ENCODE results near the gene PTPRU. TPM values are rescaled to one million over a fixed set of nuclear protein-coding genes. Genes with fewer than 3 reads are reported as not detected.
"Not testable (repeated sequence)": the region's sequence is repeated elsewhere in the genome, so short reads cannot be mapped to it uniquely, and the experiment has no call there.

PTPRU gene
- polyA plus RNA-seq, 1 of the 3 experiments (the other 2 are of a cell fraction): 3.5 TPM

- TF ChIP-seq PBX3 (IDR thresholded peaks at IDR 0.05) (no peak), MEF2A (IDR thresholded peaks at IDR 0.05; ENCODE audit: borderline replicate concordance, low read depth) (no peak), SIN3A (IDR thresholded peaks at IDR 0.05; ENCODE audit: borderline replicate concordance, low read depth, low read length) (no peak), JUND (IDR thresholded peaks at IDR 0.05) (no peak)
These were observed 18.1 kb upstream of the PTPRU start (continued) for GRCh38 chr1:29218223-29218622.

- WGBS (ENCODE audit: low lambda C conversion rate): 95% methylated on average over 3 of the region's 3 CpGs
- no peak for DNase-seq
- H3K36me3 ChIP-seq (replicated peaks in 1 of 2; ENCODE audit: control insufficient read depth in 1 of 2, insufficient read depth in 2 of 2, low read length in 1 of 2): peaks cover 3 to 9% of the 10 kb centered on the region in 2 experiments
- no peak overlapping the region for H2AFZ ChIP-seq (ENCODE audit: low read depth)
- H3K4me1 ChIP-seq (ENCODE audit: control insufficient read depth in 1 of 2, insufficient read depth in 2 of 2, low read depth in 1 of 2, low read length in 1 of 2): no peaks in the 10 kb centered on the region; a peak in 1 of 4 replicates
- ChIA-PET CTCF (no interaction called here), POLR2A (no interaction called here)
- TF ChIP-seq POLR2AphosphoS5 (IDR thresholded peaks at IDR 0.05; ENCODE audit: low read depth, low read length) (no peak), RCOR1 (IDR thresholded peaks at IDR 0.05; ENCODE audit: low read length) (no peak), REST (IDR thresholded peaks at IDR 0.05; ENCODE audit: low read depth, low read length) (no peak), NFIC (IDR thresholded peaks at IDR 0.05; ENCODE audit: borderline replicate concordance) (no peak), TEAD4 (IDR thresholded peaks at IDR 0.05; ENCODE audit: borderline replicate concordance, insufficient read depth) (no peak), GATA2 (CRISPR knock-in tag; IDR thresholded peaks at IDR 0.05) (no peak), NRF1 (IDR thresholded peaks at IDR 0.05; ENCODE audit: low read depth, low read length) (no peak), SIN3A (IDR thresholded peaks at IDR 0.05; ENCODE audit: borderline replicate concordance, low read depth, low read length) (no peak), EP300 (IDR thresholded peaks at IDR 0.05; ENCODE audit: borderline replicate concordance in 1 of 2, low read depth in 1 of 2, low read length in 1 of 2) (no peak), MAX (IDR thresholded peaks at IDR 0.05; ENCODE audit: low read depth) (no peak), FOXM1 (IDR thresholded peaks at IDR 0.05; ENCODE audit: low read depth) (no peak), CHD2 (IDR thresholded peaks at IDR 0.05; ENCODE audit: low read length, partially characterized antibody) (no peak), ZBTB33 (IDR thresholded peaks at IDR 0.05; ENCODE audit: borderline replicate concordance, low read depth) (no peak), TAF1 (IDR thresholded peaks at IDR 0.05; ENCODE audit: borderline replicate concordance, low read depth, low read length) (no peak), CTCF (IDR thresholded peaks at IDR 0.05) (no peak), GABPA (IDR thresholded peaks at IDR 0.05; ENCODE audit: low read depth) (no peak), SMC3 (IDR thresholded peaks at IDR 0.05; ENCODE audit: low read depth, low read length) (no peak)
- H4K20me1 ChIP-seq (ENCODE audit: insufficient read depth): no peaks in the 10 kb centered on the region
- no peaks in the 10 kb centered on the region for H3K9me2 ChIP-seq
- no peaks in the 10 kb centered on the region for H3K9me3 ChIP-seq
- no peak overlapping the region for H3K4me3 ChIP-seq (ENCODE audit: low read depth in 2 of 2, low read length in 1 of 2)
- no peak overlapping the region for H3K4me2 ChIP-seq
- H3K79me2 ChIP-seq (ENCODE audit: insufficient read depth): no peaks in the 10 kb centered on the region
- H3K9ac ChIP-seq: no peak overlapping the region
- H3F3A ChIP-seq (replicated peaks; ENCODE audit: insufficient read depth): no peaks in the 10 kb centered on the region
- no peak overlapping the region for H3K27ac ChIP-seq (ENCODE audit: low read depth in 2 of 2, low read length in 1 of 2)
- H3K27me3 ChIP-seq (ENCODE audit: insufficient read depth): no peaks in the 10 kb centered on the region
These were observed 15.0 kb upstream of the PTPRU start for GRCh38 chr1:29221296-29221695.

GRCh38 chr1:29222260-29222659, 14.1 kb upstream of the PTPRU start:
- H3K9ac ChIP-seq; H4K20me1 ChIP-seq (ENCODE audit: insufficient read depth); H3K9me2 ChIP-seq; DNase-seq; H3K27me3 ChIP-seq (ENCODE audit: insufficient read depth); H3K4me3 ChIP-seq (ENCODE audit: low read depth in 2 of 2, low read length in 1 of 2); H3K79me2 ChIP-seq (ENCODE audit: insufficient read depth); H3F3A ChIP-seq (replicated peaks; ENCODE audit: insufficient read depth); H3K9me3 ChIP-seq; H3K4me1 ChIP-seq (ENCODE audit: control insufficient read depth in 1 of 2, insufficient read depth in 2 of 2, low read depth in 1 of 2, low read length in 1 of 2); H3K27ac ChIP-seq (ENCODE audit: low read depth in 2 of 2, low read length in 1 of 2); H3K4me2 ChIP-seq; H2AFZ ChIP-seq (ENCODE audit: low read depth); H3K36me3 ChIP-seq (replicated peaks in 1 of 2; ENCODE audit: control insufficient read depth in 1 of 2, insufficient read depth in 2 of 2, low read length in 1 of 2); POLR2A ChIA-PET: not testable (repeated sequence)
- 92% methylated on average over 6 of the region's 6 CpGs for WGBS (ENCODE audit: low lambda C conversion rate)
- CTCF ChIA-PET: interaction anchor here (0.7 kb wide), 1 partner anchor 11 kb away, joined by 3 read pairs; no protein-coding TSS in a partner anchor

All from SK-N-SH (cell line).